AG10803 (cell line): ENCODE results near the gene NDUFB10.

Experiments
- DNase-seq: peaks from one replicate; pipeline ENCODE4 v3.0.0; 2010; ENCODE audit warnings: low read depth
- H3K4me3 ChIP-seq: 2 replicates; pipeline ENCODE4 v1.5.1; 2011; ENCODE audit warnings: mild to moderate bottlenecking, low read length, control low read depth
- CTCF ChIP-seq: conservative IDR thresholded peaks from 2 replicates; pipeline ENCODE4 v1.5.1; 2011; ENCODE audit warnings: mild to moderate bottlenecking, low read length, control low read depth, inconsistent platforms

NDUFB10 gene

GRCh38 chr16:1963806-1964505, 4.6 kb downstream of the NDUFB10 start:
- H3K4me3 ChIP-seq, result peak overlapping the region; percentile 90
- peak; percentile 33 for DNase-seq
- TF ChIP-seq CTCF, result peak; percentile 35

- no peak for TF ChIP-seq CTCF
- H3K4me3 ChIP-seq, result peak within 1 kb of the TSS; percentile 90
Observed at GRCh38 chr16:1964506-1965395, 5.4 kb downstream of the NDUFB10 start, which contains the start of gene RPS2. Gene RPS2, minus strand, starts transcription at chr16:1964826. Its CDS starts 201 bp downstream, at chr16:1964625.

GRCh38 chr16:1965396-1966001, 6.2 kb downstream of the NDUFB10 start:
- no peak for DNase-seq
- TF ChIP-seq CTCF, result no peak
- peak overlapping the region; percentile 90 for H3K4me3 ChIP-seq

More at GRCh38 chr16:1964506-1965395, 5.4 kb downstream of the NDUFB10 start, which contains the start of gene RPS2:
- DNase-seq, result peak; percentile 98

GRCh38 chr16:1966460-1966859, 7.1 kb downstream of the NDUFB10 start, which contains the start of gene RNF151:
Gene RNF151, plus strand, starts transcription at chr16:1966856. Its CDS starts 26 bp downstream, at chr16:1966882.
- DNase-seq, result no peak
- H3K4me3 ChIP-seq, result peak within 1 kb of the TSS; percentile 90
- no peak for TF ChIP-seq CTCF

GRCh38 chr16:1968146-1968953, 9.0 kb downstream of the NDUFB10 start:
- no peak overlapping the region for H3K4me3 ChIP-seq
- no peak for DNase-seq
- no peak for TF ChIP-seq CTCF

- H3K4me3 ChIP-seq, result peak within 1 kb of the TSS; percentile 81
- no peak for TF ChIP-seq CTCF
- DNase-seq, result peak; percentile 93
Observed at GRCh38 chr16:1971796-1972489, 12.6 kb downstream of the NDUFB10 start, which contains the start of gene TBL3. Gene TBL3, plus strand, starts transcription at chr16:1972053. Its CDS starts 112 bp downstream, at chr16:1972165.
